ENCODE data around the gene RUBCN.
"Not testable (repeated sequence)": the region's sequence is repeated elsewhere in the genome, so short reads cannot be mapped to it uniquely, and the experiment has no call there.

DNA sequence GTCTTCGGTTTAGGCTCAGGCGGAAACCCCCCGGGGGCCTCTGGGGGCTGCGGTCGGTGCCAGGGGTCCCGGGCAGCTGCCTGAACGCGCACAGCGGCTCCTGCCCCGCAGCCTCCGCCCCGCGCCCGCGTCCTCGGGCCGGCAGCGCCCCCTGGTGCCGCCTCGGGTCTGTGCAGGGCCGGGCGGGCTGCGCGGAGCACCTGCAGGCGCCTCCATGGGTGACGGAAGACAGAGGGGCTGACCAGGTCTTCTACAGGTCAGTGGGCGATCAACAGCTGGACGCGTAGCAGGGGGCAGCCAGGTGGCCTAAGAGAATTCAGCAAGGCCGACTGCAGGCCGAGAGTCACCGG lies 71.6 kb downstream of the RUBCN start:
- TF ChIP-seq CTCF (conservative IDR thresholded peaks at IDR 0.05; ENCODE audit: low read depth, low read length); EZH2 (IDR thresholded peaks at IDR 0.05; ENCODE audit: borderline replicate concordance, low read depth, low read length, poor library complexity, severe bottlenecking): not testable (repeated sequence)
